Testis (tissue), 3 donors: ENCODE results near the gene COA6. TPM values are rescaled to one million over a fixed set of nuclear protein-coding genes. Genes with fewer than 3 reads are reported as not detected.
"Not testable (repeated sequence)": the region's sequence is repeated elsewhere in the genome, so short reads cannot be mapped to it uniquely, and the experiment has no call there.

Source experiments
- DNase-seq: peaks from one replicate; pipeline ENCODE4 v3.0.0-alpha.2; 2019
- H3K27ac ChIP-seq, 2 donors: fragments of 200-600 bp; sonication (generic); one replicate each; pipeline ENCODE4 v1.5.1; 2019
- H3K27me3 ChIP-seq: fragments of 200-600 bp; sonication (generic); one replicate; pipeline ENCODE4 v1.5.1; 2019
- H3K36me3 ChIP-seq: fragments of 200-600 bp; sonication (generic); one replicate; pipeline ENCODE4 v1.5.1; 2017; ENCODE audit warnings: low read depth; ENCODE audit errors: missing control alignments
- H3K4me1 ChIP-seq: fragments of 200-600 bp; sonication (generic); one replicate; pipeline ENCODE4 v1.5.1; 2019
- H3K4me3 ChIP-seq, 2 donors: fragments of 200-600 bp; sonication (generic); one replicate each; pipeline ENCODE4 v1.5.1; 2017 to 2019
- H3K9me3 ChIP-seq: fragments of 200-600 bp; sonication (generic); one replicate; pipeline ENCODE4 v1.5.1; 2017
- POLR2A ChIP-seq: fragments of 450-650 bp; IDR thresholded peaks from one replicate; pipeline ENCODE4 v1.6.1; 2017; ENCODE audit warnings: antibody characterized with exemption, mild to moderate bottlenecking, moderate library complexity
- WGBS, 2 donors: methylation state at CpG; one replicate each; pipeline ENCODE4 v1.1.5; 2018; 5-methylcytosine and 5-hydroxymethylcytosine counted together
- intact Hi-C: fragments of 100-400 bp; cut with DNase I; formaldehyde crosslinking; loops from one replicate; pipeline ENCODE4 v1.15.1; 2023; ENCODE audit warnings: low total_unique reads
- polyA plus RNA-seq: library from polyadenylated mRNA; stranded (reverse); fragments of 350-450 nt; fragmentation: Illumina TruSeq; extraction: RNeasy Lipid Tissue Mini Kit (QIAGEN cat#74804); gene quantifications from one replicate; pipeline ENCODE4 v1.2.3, GENCODE V29; 2014; ENCODE audit warnings: low read depth, low replicate concordance; ENCODE audit not compliant: insufficient read depth
- total RNA-seq, 2 donors: library from RNA; depleted of rRNA; stranded (reverse); fragments of >200 nt; gene quantifications; one replicate each; pipeline ENCODE4 v1.2.3, GENCODE V29; 2016
- TF ChIP-seq, protein P1 (sequence below), 3 experiments: fragments of 450-650 bp in 2 of 3; fragments of 200-600 bp in 1 of 3; sonication (generic) in 1 of 3; IDR thresholded peaks; one replicate each; pipeline ENCODE4 v1.5.1; 2016 to 2019; ENCODE audit warnings: antibody characterized with exemption in 3 of 3, mild to moderate bottlenecking in 2 of 3, moderate library complexity in 1 of 3

COA6 gene
- total and polyA plus RNA-seq, 3 donors from 2014 or later: 9.7 to 18.2 (median 11.1) TPM

DNA sequence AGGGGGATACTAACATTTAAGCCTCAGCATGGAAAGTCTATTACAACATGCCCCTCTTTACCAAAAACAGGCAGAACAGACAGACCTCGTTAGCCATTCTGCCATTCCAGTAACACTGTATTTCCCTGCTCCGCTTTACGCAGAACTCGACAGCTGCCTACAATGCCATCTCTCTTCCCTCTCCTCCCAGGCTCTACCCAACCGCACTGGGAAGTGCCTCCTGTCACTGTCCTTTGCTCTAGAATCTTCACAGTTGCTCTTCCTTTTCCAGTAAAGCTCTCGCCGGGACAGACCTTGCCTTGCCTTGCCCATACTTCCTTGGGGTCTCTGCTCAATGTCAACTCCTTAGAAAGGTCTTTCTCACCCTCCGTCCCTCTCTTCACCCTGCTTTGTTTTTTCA, 22.8 kb downstream of the COA6 start:
- WGBS, 2 donors: 89 to 94% methylated on average over 8 of the region's 8 CpGs
- no peak overlapping the region for H3K4me3 ChIP-seq

DNA sequence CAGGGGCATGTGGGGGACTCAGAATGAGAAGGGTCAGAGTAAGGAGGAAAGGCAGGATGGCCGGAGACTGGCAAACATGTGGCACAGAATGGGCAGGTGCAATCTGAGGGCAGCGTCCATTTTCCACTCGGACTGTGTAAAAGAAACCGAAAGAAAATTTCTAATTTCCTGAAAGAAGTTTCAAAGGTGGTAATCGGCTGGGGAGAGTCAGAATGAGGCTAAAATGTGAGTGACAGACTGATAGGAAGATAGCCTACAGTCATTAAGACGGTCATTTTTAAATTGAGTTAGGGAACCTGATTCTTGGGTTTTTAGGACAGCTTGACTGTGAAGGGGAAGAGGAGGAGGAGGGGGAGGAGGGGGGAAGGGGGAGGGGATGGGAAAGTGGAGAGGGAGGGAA, 23.6 kb downstream of the COA6 start:
- H3K36me3 ChIP-seq: no peaks in the 10 kb centered on the region
- TF ChIP-seq, protein P1, sequence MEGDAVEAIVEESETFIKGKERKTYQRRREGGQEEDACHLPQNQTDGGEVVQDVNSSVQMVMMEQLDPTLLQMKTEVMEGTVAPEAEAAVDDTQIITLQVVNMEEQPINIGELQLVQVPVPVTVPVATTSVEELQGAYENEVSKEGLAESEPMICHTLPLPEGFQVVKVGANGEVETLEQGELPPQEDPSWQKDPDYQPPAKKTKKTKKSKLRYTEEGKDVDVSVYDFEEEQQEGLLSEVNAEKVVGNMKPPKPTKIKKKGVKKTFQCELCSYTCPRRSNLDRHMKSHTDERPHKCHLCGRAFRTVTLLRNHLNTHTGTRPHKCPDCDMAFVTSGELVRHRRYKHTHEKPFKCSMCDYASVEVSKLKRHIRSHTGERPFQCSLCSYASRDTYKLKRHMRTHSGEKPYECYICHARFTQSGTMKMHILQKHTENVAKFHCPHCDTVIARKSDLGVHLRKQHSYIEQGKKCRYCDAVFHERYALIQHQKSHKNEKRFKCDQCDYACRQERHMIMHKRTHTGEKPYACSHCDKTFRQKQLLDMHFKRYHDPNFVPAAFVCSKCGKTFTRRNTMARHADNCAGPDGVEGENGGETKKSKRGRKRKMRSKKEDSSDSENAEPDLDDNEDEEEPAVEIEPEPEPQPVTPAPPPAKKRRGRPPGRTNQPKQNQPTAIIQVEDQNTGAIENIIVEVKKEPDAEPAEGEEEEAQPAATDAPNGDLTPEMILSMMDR (IDR thresholded peaks at IDR 0.05): no peak
- TF ChIP-seq POLR2A: no peak
- intact Hi-C loops: no loop called here
- H3K9me3 ChIP-seq: no peaks in the 10 kb centered on the region
- H3K27ac ChIP-seq: no peak overlapping the region
- no peak for DNase-seq
- H3K4me1 ChIP-seq: no peaks in the 10 kb centered on the region
- no peaks in the 10 kb centered on the region for H3K27me3 ChIP-seq
- WGBS, 2 donors: 90% methylated on average over 6 of the region's 6 CpGs
- H3K4me3 ChIP-seq: no peak overlapping the region

More for the DNA sequence above, 22.8 kb downstream of the COA6 start:
- TF ChIP-seq, protein P1 (IDR thresholded peaks at IDR 0.05): no peak
- TF ChIP-seq POLR2A: no peak
- Histone ChIP-seq H3K27ac (no peak overlapping the region), H3K36me3 (no peaks in the 10 kb centered on the region), H3K4me1 (no peaks in the 10 kb centered on the region), H3K9me3 (no peaks in the 10 kb centered on the region), H3K27me3 (no peaks in the 10 kb centered on the region)
- intact Hi-C loops: no loop called here
- DNase-seq: no peak

DNA sequence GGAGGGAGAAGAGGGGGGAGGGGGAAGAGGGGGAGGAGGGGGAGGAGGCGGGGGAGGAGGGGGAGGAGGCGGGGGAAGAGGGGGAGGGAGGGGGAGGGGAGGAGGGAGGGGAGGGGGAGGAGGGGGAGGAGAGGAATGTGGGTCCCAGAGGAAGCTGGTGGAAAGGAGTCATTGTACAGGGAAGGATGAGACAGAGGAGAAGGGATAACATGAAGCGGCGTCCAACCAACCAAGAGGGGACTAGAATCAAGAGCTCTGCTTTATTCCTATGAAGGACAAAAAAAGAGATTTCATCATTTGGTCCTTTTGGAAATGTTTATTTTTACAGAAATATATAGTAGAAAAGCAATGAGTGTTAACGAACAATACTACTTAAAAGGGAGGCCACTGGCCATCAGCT, 24.5 kb downstream of the COA6 start:
- Histone ChIP-seq H3K9me3 (no peaks in the 10 kb centered on the region), H3K4me3 (no peak overlapping the region), H3K36me3 (no peaks in the 10 kb centered on the region), H3K27me3 (no peaks in the 10 kb centered on the region), H3K4me1 (no peaks in the 10 kb centered on the region), H3K27ac (no peak overlapping the region)
- 49 to 62% methylated on average over 3 to 4 of the region's 5 CpGs for WGBS, 2 donors
- TF ChIP-seq, protein P1 (IDR thresholded peaks at IDR 0.05): no peak
- no peak for TF ChIP-seq POLR2A
- no peak for DNase-seq
- intact Hi-C loops: no loop called here

DNA sequence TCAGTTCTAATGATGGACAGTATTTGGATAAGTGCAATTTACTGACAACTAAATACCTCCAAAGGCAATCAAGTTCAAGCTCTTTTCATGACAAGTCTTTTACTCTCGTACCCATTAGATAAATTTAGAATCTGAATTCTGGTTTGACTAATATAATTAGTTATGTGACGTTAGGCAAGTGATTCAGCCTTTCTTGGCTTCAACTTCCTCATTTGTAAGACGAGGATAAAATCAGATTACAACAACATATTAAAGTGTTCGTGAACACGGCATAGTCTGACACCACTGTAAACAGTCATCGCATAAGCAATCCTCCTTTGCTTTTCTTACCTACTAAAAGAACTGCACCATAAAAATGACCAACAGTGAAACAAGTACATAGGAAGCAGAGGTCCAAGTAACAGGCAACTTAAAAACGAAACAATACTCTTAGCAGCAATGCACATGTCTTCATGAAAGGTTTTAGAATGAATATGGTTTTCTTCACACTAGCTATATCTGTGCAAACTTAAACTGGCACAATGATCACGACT, 25.7 kb downstream of the COA6 start:
- TF ChIP-seq, protein P1 (IDR thresholded peaks at IDR 0.05): no peak
- no peak for TF ChIP-seq POLR2A
- Histone ChIP-seq H3K36me3 (no peaks in the 10 kb centered on the region), H3K4me3 (no peak overlapping the region), H3K4me1 (no peaks in the 10 kb centered on the region), H3K9me3 (no peaks in the 10 kb centered on the region), H3K27me3 (no peaks in the 10 kb centered on the region), H3K27ac (no peak overlapping the region)
- DNase-seq: no peak
- intact Hi-C loops: no loop called here
- 77 to 85% methylated on average over 8 of the region's 8 CpGs for WGBS, 2 donors

DNA sequence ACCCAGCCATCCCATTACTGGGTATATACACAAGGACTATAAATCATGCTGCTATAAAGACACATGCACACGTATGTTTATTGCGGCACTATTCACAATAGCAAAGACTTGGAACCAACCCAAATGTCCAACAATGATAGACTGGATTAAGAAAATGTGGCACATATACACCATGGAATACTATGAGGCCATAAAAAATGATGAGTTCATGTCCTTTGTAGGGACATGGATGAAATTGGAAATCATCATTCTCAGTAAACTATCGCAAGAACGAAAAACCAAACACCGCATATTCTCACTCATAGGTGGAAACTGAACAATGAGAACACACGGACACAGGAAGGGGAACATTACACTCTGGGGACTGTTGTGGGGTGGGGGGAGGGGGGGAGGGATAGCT, 26.3 kb downstream of the COA6 start:
- DNase-seq, H3K9me3 ChIP-seq, H3K27ac ChIP-seq, H3K27me3 ChIP-seq, H3K4me1 ChIP-seq, intact Hi-C loops, H3K36me3 ChIP-seq, H3K4me3 ChIP-seq: not testable (repeated sequence)
- 80 to 91% methylated on average over 6 of the region's 6 CpGs for WGBS, 2 donors
